HG02885 (cell line): ENCODE measurements around the gene DHRS2.
"Not testable (repeated sequence)": the region's sequence is repeated elsewhere in the genome, so short reads cannot be mapped to it uniquely, and the experiment has no call there.

ENCODE experiments used
- ATAC-seq: cut with Tn5 transposase; IDR thresholded peaks from one replicate; pipeline ENCODE4 v1.9.1; 2021; ENCODE audit warnings: mild to moderate bottlenecking; ENCODE audit not compliant: unreplicated experiment, poor library complexity

Gene DHRS2

DNA sequence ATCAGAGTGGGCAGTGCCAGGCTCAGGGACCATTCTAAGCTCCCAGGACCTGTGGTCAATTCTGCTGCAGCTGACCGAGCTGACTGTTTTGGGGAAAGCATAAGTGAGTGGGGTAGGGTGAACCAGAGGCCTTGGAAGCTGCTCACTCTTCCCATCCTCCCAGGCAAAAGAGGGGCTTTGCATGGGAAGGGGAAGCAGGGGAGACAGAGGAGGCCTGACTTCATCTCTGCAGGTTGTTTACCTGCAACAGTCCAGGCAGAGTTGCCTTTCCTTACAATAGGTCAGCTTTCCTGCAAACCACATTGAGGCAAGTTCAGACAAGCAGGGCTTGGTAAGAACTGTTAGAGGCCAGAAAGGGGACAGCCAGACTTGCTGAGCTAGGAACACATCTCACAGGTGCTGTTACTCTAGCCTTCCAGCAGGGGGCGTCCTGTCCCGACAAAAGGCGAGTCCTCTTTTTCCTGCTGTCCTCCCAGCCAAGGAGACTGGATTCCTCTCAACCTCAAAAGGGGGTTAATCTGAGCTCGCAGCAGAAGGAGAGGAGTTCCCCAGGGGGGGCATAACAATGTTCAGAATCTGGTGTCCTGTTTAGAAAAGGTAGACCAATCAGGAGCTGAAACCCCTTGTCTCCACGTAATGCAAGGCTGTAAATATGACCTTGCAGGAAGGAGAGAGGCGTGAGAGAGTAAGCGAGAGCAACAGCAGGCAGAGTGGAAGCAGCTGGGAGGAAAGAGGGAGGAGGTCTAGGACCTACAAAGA, 4.3 kb upstream of the DHRS2 start:
- ATAC-seq, result peak; percentile 73

DNA sequence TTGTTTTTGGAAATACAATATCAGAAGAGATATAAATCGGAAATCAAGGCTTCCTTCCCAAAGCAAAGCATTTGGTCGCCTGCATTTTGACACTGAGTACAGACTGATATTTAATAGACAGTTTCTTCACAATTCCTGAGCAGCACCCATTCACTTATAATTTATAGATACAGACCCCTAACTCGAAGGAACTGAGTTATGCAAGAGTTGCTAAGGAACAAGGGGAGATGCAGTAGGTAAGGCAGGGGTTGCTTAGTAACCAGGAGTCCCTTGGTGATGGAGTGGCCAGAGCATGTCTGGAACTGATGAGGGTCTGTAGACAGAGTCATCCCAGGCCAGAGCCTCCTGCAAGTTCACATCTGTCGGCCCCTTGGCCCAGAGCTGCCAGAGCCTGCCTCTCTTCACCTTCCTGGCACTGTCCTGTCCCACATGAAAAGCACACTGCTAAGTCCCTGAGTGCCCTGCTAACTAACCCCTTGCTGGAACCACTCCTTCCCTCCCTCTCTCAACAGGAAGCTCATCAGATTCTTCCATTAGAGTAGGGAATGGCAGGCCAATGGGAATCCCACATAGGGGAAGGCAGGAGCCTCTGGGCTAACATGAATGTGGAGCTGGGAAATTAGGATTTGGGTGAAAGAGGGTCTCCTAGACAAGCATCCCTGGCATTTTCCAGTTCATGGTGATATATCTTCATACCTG, 3.6 kb upstream of the DHRS2 start:
- no peak for ATAC-seq

DNA sequence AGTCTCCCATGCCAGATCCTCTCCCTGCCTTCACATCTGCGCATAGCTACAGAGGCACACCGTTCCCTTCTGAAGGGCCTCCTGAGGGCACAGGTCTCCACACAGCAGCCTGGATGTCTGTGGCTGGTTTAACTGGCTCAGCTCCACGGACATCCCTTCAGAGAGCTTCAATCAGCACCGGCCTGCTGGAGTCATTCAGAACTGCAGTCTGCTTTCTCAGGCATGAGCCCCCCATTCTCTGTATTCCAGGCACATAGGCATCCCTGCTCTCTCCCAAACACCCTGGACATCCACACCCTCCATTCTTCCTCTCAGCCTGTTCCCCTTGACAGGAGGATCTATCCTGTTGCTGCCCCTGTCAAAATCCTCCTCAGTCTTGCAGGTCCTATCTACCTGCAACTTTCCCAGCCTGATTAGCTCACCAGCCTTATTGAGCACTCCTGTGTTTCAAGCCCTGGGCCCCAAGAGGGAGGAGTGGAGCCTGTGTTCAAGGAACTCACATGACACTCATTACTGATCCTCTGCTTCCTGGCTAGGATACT, 2.9 kb upstream of the DHRS2 start:
- no peak for ATAC-seq

DNA sequence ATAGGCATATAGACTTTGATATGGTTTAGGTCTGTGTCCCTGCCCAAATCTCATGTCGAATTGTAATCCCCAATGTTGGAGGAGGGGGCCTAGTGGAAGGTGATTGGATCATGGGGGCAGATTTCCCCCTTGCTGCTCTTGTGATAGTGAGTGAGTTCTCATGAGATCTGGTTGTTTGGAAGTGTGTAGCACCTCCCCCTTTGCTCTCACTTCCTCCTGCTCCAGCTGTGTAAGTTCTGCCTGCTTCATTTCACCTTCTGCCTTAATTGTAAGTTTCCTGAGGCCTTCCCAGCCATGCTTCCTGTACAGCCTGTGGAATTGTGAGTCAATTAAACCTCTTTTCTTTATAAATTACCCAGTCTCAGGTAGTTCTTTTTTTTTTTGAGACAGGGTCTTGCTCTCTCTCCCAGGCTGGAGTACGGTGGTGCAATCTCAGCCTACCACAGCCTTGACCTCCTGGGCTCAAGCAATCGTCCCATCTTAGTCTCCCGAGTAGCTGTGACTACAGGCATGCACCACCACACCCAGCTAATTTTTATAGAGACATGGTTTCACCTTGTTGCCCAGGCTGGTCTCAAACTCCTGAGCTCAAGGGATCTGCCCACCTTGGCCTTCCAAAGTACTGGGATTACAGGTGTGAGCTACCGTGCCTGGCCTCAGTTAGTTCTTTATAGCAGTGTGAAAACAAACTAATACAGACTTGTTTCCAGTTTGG, 1.3 kb upstream of the DHRS2 start:
- ATAC-seq, result not testable (repeated sequence)

DNA sequence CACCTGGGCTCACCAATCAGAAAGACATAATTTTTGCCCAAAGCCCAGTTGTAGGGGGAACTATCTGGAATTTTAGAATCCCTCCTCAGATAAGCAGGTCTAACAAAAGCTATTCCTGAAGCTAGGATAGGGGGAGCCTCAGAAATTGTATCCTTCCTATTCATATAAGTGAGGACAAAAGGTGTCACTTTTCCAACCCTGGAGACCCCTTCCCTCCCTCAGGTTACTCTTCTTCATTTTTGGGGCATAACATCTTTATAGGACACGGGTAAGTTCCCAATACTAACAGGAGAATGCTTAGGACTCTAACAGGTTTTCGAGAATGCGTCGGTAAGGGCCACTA, 1.1 kb downstream of the DHRS2 start:
- not testable (repeated sequence) for ATAC-seq

DNA sequence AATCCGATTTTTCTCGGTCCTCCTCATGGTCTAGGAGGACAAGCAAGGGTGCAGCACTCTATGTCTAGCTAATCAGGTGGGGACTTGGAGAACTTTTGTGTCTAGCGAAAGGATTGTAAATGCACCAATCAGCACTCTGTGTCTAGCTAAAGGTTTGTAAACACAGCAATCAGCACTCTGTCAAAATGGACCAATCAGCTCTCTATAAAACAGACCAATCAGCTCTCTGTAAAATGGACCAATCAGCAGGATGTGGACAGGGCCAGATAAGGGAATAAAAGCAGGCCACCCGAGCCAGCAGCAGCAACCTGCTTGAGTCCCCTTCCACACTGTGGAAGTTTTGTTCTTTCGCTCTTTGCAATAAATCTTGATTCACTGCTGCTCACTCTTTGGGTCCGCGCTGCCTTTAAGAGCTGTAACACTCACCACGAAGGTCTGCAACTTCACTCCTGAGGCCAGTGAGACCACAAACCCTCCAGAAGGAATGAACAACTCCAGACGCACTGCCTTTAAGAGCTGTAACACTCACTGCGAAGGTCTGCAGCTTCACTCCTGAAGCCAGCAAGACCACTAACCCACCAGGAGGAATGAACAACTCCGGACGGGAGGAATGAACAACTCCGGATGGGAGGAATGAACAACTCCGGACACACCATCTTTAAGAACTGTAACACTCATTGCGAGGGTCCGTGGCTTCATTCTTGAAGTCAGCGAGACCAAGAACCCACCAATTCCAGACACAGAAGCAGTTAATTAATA, 1.7 kb downstream of the DHRS2 start:
- ATAC-seq, result not testable (repeated sequence)

DNA sequence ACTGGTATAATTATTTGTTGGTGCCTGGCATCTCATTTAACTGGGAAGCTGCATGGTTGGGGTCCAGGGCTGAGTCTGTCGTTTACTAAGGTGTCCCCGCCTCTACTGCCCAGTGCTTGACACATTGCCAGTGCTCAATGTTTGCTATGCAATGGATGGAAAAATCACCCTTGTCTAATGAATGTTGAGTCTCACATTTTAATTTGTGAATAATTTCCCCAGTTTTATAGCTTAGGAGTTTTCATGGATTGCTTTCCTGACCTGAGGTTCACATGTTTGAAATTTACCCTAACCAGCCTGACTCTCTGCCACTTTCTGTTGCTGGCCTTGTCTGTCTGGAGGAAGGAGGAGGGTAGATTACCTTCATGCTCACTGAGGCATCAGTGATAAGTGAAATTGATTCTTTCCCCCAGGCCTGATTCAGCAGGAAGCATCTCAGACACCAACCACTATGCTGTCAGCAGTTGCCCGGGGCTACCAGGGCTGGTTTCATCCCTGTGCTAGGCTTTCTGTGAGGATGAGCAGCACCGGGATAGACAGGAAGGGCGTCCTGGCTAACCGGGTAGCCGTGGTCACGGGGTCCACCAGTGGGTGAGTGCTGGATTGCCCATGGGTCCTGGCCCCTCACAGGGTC, 2.4 kb downstream of the DHRS2 start:
- ATAC-seq, result no peak

DNA sequence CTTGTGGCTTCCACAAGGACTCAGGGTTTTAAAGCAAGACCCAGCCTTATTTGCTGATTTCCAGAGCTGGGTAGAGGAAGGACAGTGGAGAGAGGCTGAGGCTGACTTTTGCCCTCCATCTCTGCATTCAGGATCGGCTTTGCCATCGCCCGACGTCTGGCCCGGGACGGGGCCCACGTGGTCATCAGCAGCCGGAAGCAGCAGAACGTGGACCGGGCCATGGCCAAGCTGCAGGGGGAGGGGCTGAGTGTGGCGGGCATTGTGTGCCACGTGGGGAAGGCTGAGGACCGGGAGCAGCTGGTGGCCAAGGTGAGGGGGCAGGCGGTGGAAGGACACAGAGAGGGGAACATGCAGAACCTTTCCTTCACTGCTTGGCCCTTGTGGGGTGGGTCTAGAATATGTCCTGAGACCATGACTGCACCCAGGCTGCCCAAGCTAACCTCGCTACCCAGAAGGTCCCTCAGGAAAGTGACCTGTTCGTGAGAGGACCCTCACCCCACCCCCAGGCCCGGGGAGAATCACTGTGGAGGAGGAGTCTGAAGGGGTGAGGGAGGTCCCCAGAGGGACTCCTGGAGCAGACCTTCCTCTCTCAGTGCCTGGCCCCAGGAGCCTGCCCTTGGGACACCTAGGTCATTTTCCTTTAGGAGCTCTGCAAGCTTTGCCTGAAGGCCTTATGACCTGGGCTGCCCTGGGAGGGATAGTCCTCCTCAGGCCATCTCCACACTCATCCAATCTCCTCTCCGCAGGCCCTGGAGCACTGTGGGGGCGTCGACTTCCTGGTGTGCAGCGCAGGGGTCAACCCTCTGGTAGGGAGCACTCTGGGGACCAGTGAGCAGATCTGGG, 3.1 kb downstream of the DHRS2 start:
- no peak for ATAC-seq

DNA sequence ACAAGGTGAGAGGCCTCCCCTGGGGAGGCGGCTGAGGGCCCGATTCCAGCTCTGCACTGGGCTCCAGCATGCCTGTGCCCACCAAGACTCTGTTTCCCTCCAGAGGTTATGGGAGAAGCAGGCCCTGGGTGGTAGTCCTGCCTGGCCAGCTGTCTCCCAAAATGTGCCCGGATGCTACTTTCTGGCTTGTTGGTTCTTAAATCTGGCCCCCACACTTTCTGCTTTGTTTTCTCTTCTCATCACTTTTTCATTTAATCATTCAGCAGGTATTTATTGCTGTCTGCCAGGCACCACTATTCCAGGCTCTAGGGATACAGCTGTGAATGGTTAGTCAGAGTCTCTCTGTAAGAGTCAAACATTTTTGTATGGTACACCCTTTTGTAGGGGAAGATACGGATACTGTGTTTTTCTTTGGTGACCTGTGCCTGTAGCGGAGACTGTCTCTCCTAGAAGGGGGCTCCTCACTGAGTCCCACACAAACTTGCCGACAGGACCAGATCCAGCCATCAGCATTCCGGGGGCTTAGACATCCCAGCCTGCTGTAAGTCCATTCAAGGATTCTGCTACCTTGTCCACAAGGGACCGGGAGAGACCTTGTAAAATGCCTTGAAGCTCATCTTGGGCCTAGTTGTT, 3.8 kb downstream of the DHRS2 start:
- no peak for ATAC-seq

DNA sequence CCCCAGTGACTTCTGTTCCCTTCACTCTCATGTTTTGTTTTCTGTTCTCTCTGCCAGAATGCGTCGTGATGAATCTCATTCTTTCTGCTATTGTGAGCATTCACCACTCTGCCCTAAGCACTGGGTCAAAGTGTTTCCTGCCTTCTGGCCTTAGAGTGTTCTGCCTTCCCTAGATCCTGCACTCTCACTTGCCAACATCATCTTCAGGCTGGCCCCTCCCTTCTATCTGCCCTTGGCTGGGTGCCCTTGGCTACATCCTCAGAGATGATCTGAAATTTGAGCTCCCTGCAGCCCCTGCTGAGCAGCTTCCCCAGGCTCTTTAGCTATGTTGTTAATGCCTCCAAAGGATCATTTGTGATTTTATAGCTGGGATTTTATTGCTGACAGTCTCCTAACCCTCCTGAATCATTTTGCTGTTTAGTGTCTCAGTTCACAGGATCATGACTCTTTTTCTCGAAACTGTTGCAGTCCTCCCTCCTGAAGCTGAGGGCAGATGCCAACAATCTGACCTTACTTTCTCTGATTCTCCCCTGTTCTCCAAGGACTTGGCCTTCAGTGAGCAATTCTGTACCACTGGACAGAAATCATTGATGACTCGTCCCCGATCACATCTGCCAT, 4.5 kb downstream of the DHRS2 start:
- ATAC-seq, result no peak

DNA sequence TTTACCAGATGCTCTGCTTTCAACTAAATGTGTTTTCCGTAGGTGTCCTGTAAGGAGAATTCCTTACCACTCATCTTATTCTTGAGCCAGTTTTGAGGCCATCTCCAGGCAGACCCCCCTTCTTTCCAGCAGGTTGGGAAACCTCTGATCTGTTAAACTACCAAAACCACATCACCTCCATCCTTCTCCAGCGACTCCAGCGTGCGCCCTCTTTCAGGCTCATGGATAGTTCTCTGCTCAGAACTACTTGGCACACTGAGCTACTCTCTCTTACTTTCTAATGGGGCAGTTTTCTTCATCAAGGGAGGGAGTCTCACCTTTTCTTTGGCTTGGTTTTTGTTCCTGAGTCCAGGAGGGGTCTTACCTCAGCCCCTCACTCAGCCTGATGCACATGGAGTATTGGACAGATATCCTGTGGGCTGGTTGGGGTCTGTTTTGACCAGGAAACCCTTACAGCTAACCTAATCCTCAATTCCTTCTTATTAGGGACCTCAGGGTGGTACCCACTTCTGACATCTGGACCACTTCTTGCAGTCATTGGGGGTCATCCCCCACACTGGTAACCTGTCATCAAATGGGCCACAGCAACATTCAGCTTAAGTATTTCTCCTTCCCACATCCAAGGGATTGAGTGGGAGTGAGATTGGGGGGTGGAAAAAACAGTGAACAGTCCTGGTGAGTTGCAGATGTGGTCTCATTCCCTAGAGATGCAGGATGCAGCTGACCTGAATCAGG, 5.2 kb downstream of the DHRS2 start:
- ATAC-seq, result no peak

DNA sequence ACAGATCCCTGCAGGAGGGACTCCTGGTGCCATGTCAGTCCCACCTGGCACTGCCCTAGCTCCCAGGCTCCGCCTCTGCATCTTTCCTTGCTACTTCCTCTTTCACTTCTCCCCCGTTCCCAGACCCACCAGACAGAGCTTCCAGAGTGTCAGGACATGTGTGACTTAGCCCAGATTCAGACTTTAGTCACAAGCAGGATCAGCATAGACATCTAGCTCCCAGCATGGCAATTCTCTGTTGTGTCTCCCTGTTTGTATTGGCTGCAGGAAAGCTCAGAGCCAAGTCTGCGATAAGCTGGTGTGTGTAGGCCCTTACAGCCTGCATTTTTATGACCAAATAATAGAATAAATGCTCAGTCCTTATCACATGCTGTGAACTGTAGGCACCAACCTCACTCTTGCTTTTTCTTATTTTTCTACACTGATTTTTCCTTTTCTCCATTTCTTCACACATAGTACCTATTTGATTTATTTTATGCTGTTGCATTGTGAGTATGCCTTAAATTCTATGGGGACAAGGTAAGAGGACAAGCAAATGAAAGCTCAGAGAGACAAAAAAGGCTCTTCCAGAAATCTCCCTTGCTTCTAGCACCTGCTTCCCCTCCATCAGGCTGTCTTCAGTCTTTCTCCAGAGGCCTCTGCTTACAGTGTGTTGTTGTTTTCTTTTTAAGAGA, 5.9 kb downstream of the DHRS2 start:
- ATAC-seq, result no peak

DNA sequence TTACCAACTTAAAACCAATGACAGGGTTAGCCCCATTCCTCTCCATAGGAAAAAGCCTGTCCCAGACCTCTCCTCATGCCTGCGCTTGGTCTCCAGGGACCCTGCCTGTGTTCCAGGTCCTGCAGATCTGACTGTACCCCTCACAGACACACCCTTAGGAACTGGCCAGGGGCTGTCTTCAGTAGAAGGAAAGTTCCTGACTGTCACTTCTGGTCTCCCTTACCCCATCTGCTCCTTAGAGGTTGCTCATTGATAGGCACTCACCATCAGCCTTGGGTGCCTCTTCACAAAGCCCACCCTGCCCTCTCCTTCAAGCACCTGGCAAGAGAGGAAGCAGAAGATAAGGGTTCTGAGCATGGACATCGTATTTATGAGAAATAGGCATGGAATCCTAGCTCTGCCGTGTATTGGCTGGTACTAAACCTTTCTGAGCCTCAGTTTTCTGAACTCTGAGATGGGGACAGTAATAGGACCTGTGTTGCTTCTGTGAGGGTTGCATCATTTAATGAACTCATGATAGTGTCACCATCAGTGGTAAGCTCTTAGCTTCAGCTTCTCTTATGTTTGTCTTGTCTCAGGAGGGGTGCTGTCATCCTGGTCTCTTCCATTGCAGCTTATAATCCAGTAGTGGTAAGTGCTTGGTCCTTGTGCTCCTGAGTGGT, 7.5 kb downstream of the DHRS2 start:
- no peak for ATAC-seq

DNA sequence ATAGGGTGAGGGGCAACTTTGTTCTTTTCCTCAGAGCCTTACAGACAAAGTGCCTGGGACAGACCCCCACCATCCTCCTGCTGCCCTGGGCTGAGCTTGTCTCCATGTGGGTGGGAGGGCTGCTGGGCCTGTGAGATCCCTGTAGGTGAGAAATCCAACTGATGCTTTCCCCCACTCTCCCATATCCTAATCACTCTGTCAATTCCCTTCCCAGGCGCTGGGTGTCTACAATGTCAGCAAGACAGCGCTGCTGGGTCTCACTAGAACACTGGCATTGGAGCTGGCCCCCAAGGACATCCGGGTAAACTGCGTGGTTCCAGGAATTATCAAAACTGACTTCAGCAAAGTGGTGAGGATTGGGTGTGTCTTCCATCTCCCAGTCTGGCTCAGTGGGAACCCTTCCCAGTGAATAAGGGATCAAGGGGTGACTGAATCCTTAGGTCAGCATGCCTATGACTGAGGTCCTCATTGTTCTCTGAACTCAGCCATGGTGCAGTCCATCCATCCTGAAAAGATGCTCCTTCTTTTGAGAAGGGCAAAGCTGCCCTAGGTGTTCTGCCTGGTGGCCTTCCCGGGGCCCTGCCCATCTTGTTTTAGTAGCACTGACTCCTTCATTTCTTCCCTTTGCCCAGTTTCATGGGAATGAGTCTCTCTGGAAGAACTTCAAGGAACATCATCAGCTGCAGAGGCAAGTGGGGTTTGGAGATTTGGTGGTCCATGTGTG, 8.2 kb downstream of the DHRS2 start:
- ATAC-seq, result no peak

DNA sequence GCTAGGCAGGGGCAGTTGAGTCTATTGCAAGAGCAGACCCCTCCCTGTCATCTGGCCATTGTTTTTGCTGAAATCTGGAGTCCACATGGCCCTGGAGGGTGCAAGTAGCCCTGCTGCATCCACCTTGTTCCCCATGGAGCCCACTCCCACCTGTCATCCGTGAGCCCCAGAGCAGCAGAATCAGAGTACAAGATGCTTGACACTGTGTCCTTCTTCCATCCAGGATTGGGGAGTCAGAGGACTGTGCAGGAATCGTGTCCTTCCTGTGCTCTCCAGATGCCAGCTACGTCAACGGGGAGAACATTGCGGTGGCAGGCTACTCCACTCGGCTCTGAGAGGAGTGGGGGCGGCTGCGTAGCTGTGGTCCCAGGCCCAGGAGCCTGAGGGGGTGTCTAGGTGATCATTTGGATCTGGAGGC, 8.8 kb downstream of the DHRS2 start:
- no peak for ATAC-seq

DNA sequence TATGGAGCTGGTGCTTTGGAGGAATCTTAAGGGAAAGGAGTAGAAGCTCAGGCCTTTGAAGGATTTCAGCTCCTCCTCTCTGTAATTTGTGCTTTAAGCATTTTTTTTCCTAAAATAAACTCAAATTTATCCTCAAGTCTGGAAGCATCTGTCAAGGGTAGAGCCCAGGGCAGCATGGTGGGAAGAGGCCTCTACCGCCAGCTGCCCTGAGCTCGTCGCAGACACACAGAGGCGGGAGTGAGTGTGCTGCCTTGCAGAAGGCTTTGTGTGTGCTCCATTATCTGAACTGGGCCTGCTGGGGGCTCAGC, 9.3 kb downstream of the DHRS2 start:
- no peak for ATAC-seq
